HG03066 (cell line): Measurements from ENCODE around the gene WWP2.
"Not testable (repeated sequence)": the region's sequence is repeated elsewhere in the genome, so short reads cannot be mapped to it uniquely, and the experiment has no call there.

ENCODE experiments used
- ATAC-seq: cut with Tn5 transposase; IDR thresholded peaks from one replicate; pipeline ENCODE4 v1.9.1; 2021; ENCODE audit warnings: low read depth; ENCODE audit not compliant: unreplicated experiment

WWP2 gene

DNA sequence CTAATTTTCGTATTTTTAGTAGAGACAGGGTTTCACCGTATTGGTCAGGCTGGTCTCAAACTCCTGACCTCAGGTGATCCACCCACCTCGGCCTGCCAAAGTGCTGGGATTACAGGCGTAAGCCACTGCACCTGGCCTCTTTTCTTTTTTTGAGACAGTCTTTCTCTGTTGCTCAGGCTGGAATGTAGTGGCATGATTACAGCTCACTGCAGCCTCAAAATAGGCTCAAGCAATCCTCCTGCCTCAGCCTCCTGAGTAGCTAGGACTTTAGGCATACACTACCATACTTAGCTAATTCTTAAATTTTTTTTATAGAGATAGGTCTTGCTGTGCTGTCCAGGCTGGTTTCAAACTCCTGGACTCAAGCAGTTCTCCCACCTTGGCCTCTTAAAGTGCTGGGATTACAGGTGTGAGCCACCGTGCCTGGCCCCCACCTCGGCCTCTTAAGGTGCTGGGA, 29.3 kb downstream of the WWP2 start:
- not testable (repeated sequence) for ATAC-seq

DNA sequence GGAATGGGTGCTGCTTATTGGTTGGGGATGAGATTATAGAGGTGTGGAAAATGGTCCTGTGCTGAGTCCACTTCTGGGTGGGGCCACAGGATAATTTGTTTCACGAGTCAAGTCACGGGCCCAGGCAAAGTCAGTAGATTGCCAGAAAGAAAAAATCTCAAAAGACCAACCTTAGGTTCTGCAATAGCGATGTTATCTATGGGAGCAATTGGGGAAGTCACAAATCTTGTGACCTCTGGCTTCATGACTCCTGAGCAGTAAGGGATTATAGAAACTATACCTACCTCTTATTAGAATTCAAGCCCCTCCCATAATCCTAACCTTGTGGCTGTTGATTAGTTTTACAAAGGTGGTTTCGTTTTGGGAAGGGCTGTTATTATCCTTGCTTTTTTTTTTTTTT, 31.4 kb downstream of the WWP2 start:
- no peak for ATAC-seq

DNA sequence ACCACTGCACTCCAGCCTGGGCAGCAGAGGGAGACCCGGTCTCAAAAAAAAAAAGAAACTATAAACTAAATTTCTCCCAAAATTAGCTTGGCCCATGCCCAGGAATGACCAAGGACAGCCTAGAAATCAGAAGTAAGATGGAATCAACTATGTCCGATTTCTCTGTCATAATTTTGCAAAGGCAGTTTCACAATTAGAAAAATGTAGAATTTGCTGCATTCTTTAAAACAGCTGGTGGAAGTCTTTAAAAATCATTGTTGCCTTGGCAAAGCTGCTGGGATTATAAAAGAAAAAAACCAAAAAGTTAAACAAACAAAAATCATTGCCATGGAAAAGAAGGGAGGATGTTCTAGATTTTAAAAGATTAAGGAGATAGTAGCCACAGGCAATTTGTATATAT, 32.4 kb downstream of the WWP2 start:
- ATAC-seq = no peak

DNA sequence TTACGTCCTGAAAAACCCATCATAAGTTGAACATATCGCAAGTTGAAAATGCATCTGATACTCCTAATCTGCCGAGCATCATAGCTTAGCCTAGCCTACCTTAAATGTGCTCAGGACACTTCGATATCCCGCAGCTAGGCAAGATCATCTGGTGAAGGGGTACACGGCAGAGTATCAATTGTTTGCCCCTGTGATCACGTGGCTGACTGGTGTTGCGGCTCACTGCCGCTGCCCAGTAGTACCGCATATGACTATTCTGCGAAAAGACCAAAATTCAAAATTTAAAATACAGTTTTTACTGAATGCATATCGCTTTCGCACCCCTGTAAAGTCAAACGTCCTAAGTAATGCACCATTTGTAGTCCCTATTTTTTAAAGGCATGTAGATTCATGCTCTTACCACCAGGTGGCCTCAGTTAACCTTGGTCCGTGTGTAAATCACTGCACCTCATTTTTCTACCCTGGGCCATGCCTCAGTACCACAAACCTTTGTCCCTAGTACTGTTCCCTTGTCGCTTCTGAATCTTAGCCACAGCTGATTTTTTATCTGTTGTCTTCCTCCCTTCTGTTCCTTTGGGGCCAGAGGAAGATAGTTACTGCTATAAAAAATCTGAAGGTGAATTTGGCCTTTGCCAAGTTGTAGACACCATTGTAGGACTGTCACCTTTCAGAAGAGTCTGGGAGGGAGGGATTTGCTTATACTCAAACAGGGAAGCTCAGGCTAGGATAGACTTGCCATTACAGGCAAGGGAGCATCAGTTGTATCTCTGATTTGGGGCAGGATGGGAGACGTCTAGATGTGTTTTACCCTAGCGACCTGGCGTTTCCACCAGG, 34.4 kb downstream of the WWP2 start:
- ATAC-seq = no peak

DNA sequence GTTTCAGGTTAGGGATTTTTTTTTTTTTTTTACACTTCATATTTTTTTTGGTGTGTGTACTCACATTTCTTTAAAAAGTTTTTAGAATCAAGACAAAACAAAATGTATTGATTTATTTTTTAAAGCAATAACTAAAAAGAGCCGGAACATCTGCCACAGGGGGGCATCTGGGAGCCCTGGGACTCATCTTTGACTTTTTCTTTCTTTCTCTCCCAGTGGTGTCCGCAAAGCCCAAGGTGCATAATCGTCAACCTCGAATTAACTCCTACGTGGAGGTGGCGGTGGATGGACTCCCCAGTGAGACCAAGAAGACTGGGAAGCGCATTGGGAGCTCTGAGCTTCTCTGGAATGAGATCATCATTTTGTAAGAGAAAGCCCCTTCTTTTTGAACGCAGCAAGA, 36.3 kb downstream of the WWP2 start:
- no peak for ATAC-seq

DNA sequence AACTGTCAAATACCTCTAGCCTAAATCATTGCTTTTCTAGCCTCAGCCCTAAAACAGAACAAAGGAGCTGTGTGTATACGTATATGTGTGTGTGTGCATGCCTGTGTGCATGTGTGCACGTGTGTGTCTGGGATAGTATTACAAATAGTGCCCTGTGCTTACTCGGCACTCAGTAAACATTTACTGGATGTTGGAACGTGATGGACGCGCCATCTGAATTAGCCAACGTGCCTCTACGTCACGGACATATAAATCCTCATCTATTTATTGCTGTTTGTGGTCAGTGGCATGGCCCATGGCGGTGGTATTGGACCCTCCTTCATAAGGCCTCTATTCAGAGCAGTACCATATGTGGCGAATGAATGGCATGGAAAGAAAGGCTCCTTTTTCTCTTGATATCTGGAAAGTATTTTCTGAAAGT, 37.5 kb downstream of the WWP2 start:
- no peak for ATAC-seq

DNA sequence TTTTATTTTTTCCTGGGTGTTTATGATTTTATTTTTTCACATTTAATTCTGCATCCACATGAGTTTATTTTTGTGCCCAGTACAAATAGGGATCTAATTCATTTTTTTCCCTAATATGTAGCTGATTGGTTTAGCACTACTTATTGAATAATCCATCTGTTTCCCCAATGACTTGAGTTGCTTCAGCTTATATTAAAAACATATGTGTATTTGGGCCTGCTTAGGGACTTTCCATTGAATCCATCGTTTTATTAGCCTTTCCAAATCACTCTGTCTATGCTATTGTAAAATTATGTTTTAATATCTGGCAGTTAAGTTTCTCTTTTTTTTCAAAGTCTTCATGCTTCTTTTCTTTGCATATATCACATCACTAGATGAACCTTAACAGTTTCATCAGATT, 42.2 kb downstream of the WWP2 start:
- no peak for ATAC-seq

DNA sequence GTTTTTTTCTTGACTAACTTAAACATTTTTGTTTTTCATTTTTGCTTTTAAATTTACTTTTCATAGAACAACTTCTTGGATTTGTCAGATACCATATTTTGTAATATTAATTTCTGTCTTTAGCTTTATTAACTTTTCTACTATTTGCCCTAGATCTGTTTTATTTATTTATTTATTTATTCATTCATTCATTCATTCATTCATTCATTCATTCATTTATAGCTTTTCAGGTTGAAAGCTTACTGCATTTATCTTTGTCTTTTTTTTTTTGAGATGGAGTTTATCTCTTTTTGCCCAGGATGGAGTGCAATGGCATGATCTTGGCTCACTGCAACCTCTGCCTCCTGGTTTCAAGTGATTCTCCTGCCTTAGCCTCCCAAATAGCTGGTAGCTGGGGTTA, 44.6 kb downstream of the WWP2 start:
- not testable (repeated sequence) for ATAC-seq

DNA sequence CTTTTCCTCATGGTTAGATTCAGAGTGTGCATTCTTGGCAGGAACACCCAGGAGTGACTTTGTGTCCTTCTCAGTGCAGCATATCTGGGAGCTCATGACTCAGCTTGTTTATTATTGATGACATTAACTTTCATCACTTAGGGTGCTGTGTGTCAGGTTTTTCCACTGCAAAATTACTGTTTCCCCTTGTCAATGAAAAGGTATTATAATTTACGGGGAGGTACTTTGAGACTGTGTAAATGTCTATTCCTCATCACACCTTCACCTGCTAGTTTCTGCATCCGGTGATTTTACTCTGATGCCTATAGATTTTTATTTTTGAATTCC, 50.5 kb downstream of the WWP2 start:
- no peak for ATAC-seq

DNA sequence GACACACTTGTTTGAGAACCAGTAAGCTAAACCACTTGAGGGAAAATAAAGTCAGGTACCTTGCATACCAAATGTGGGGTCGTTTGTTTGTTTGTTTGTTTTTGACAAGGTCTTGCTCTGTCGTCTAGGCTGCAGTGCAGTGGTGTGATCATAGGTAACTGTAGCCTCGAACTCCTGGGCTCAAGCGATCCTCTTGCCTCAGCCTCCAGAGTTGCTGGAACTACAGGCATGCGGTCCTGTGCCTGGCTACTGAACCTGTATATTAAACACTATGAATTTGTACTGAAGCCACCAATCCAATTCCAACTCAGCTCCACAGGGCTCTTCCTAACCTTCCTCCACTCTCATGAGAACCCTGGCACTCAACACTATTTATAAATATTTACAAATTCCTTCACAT, 51.9 kb downstream of the WWP2 start:
- ATAC-seq = no peak

DNA sequence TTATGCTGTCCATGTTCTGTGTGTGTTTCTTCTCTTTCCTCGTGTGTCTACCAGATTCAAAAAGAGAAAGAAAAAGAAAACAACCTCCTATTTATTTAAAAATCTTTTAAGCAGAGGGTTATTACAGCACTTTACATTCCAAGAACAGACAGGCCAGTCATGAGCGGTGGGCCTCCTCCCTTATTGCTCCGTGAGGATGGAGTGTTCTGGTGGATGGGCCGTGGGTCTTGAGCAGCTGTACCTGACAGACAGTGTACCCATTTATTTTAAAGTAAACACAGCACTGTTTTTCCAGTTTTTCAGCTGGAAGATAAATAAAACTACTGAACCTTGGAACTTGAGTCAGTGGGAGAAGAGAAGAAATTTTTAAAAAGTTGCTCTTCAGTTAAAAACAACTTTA, 52.4 kb downstream of the WWP2 start:
- no peak for ATAC-seq

DNA sequence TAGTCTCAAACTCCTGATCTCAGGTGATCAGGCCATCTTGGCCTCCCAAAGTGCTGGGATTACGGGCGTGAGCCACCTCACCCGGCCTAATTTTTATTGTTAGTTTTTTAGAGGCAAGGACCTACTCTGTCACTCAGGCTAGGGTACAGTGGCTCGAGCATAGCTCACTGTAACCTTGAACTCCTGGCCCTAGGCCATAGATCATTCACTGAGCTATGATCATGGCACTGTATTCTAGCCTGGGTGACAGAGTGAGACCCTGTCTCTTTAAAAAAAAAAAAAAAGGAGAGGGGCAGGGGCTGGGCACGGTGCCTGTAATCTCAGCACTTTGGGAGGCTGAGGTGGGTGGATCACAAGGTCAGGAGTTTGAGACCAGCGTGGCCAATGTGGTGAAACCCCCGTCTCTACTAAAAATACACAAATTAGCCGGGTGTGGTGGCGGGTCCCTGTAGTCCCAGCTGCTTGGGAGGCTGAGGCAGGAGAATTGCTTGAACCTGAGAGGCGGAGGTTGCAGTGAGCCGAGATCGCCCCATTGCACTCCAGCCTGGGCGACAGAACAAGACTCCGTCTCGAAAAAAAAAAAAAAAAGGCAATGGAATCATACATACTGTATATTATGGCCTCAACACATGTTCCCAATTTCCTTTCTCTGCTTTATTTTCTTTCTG, 53.2 kb downstream of the WWP2 start:
- ATAC-seq = not testable (repeated sequence)

DNA sequence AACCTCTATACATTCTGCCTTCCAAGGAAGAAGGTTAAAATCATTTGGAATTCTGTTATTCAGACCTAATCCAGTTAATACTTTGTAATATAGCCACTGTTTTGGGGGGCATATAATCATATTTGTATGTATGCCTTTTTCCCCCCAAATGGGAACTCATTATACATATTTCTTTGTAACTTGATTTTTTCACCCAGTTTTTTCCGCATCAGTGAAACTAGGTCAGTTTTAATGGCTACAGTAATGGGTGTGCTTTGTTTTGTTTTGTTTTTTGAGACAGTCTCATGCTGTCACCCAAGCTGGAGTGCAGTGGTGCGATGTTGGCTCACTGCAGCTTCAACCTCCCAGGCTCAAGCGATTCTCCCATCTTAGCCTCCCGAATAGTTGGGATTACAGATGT, 54.9 kb downstream of the WWP2 start:
- ATAC-seq = no peak

DNA sequence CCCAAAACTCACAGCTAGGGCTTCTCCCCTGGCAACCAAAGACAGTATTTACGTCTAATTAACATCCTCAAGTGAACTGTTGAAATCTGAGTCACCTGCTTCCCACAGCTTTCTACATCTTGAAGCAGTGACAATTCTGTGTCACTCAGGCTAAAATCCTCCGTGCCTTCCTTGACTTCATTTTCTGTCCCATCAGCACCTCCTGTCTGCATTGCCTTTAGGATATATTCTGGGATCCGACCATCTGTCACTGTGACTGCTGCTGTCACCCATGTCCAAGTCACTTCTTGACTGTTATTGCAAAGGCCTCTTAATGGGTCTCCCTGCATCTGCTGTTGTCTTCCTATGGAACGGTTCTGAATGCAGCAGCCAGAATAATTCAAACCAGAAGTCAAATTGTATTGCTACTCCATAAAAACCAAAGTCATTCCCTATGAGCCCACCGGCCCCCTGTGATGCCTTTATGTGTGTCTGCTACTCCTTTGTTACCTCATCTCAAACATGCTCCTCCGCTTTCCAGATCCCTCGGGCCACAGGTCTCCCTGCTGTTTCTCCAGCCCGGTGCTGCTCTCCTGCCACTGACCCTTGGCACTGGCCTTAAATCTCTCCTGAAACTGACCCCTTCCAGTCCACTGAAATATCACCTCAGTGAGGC, 56.9 kb downstream of the WWP2 start:
- ATAC-seq = no peak

DNA sequence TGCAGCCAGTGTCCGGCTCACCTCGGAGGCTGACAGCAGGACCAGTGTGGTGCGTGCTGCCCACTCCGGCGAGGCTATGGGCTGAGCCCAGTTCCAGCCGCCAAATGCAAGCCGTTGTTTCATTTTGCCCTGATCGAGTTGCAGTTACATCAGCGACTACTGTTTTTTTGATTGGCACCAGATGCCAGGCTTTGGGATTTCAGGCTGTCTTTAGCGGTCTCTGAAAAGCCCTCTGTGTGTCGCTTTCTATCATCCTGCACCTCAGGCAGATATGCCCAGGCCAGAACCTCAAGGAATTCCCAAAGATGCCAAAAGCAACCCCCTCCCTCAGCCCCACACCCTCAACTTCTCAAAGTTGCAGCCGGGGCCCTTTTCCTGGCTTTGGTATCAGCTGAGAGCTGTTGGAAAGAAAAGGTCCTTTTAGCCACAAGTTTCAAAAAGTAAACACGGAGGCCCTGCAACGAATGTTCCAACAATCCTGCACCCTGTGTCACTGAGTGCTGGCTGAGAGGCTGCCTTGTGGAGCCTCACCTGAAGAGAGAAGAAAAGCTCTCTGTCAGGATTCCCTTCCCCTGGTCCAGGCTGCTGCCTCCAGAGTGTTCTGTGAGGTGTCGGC, 58.9 kb downstream of the WWP2 start:
- ATAC-seq = no peak

DNA sequence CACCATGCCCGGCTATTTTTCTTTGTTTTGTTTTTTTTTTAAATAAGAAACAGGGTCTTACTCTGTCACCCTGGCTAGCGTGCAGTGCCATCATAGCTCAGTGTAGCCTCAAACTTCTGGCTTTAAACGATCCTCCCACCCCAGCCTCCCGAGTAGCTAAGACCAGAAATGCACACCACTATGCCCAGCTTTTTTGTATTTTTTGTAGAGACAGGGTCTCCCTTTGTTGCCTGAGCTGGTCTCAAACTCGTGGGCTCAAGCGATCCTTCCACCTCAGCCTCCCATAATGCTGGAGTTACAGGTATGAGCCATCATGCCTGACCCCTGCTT, 59.7 kb downstream of the WWP2 start:
- no peak for ATAC-seq

DNA sequence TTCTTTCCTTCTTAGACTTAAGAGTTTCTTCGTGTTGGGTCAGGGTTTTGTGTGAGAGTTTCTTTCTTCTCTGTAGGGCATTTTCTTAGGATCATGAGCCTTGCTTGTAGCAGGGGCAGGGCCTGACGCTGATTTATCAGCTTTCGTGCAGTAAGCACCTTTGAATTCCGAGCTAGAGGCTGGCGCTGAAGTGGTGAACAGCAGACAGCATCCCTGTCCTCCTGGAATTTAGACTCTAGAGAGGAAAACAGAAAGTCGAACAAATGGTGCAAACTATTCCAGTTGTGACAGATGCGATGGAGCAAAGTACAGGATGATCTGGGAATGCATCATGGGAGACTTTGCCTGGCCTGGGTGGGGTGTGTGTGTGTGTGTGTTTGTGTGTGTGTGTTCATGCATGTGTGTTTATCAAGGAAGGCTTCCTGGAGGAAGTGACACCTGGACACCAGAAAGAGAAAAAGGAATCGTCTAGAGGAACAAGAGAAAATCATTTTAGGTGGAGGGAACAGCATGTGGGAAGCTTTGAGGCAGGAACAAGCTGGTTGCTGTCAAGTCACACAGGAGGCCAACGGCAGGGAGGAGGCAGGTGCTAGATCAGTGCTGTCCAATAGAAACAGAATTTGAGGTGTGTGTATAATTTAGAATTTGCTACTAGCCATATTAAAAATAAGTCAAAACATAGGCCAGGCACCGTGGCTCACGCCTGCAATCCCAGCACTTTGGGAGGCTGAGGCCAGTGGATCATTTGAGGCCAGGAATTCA, 60.2 kb downstream of the WWP2 start:
- no peak for ATAC-seq

DNA sequence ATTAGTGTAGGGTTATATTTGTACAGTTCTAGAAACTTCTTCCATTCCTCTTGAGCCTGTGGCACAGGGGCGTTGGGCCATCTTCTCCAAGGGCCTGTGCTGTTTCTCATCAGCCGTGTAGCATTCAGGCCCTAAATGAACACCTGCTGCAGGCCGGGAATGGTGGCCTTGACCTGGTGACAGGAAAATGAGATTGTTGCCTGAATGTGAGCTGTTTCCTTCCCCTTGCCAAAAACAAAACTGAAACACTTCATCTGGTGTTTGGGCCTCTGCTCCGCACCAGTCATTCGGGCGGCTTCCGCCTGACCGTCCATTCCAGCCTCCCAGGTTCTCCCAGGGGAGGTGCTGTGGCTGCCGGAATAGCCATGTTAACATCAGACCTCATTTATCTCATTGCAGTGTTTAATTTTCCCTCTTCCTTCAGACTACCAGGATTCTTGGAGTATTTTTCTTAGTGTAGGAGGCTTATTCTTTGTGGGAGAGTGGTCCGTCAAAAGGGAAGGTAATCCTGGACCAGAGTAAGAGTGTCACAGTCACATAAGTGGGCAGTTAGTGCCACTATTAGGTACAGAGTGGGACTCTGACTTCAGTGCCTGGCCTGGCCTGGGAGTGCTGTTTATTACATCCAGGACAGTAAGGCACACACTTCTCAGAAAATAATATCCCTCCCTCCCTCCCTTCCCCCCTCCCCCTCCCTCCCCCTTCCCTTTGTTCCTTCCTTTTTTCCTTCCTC, 61.9 kb downstream of the WWP2 start:
- peak; percentile 88 for ATAC-seq

DNA sequence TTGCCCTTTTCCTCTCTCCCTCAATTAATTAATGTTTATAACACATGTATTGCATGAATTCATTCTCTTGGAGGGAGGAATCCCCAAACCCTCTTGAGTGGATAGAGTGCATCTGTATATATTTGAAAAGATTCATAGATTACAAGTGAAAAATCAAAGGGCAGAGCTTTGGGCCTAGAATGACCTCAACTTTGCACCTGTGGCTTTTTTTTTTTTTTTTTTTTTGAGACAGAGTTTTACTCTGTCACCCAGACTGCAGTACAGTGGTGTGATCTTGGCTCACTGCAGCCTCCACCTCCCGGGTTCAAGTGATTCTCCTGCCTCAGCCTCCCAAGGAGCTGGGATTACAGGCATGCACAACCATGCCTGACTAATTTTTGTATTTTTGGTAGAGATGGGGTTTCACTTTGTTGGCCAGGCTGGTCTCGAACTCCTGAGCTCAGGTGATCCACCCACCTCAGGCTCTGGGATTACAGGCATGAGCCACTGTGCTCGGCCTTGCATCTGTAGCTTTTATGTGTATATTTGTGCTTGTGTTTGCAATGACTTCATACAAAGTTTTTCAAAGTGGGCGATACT, 62.5 kb downstream of the WWP2 start:
- not testable (repeated sequence) for ATAC-seq

DNA sequence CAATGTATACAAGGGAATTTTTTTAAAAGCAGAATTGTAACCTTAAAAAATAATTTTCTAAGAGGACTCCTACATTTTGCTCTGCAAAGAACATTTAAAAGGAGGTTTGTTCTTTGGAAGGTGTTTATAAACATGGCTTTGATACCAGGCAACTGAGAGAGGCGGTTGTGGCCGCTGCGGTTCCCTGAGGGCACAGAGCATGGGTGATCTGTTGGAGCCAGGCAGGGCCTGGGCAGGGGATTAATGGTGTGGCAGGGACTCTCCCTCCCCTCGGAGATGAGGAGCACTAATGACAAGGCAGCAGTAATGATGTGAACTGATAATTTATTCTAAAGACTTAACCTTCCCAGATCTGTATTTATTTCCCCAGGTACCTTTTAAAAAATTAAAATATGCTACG, 65.4 kb downstream of the WWP2 start:
- ATAC-seq = no peak
